ENCODE results near the gene AJAP1.

Gene AJAP1

DNA sequence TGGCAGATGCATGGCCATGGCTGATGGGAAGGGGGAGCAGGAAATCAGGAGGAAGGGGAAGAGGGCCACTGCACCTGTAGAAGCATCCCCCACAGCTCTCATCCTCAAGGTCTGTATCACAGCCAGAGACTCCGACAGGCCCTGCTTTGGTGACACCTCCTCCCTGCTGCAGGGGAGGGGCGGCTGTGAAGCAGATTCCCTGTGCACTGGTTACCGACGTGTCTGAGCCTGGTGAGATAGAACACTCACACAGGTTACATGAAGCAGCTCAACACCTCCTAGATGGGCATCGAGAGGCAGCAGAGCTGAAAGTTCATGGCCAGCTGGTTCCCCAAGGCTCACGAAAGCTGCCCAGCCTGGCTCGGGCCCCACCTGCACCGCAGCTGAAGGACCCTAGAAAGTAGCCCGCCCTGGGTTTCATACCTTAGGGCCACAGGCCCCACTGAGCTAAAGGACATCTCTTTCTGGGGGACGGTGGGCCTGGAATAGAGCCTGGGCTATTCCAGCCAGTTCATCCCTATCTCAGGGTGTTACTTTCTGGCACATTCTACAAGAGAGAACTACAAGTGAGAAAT, 30.2 kb upstream of the AJAP1 start:
- TF ChIP-seq YY1 (IDR thresholded peaks at IDR 0.05; ENCODE audit: insufficient read depth, insufficient read length) (no peak), SUZ12 (IDR thresholded peaks at IDR 0.05; ENCODE audit: extremely low read depth, insufficient read depth, insufficient read length) (no peak)
- Histone ChIP-seq H3K9me3 (ENCODE audit: insufficient read depth, low read length) (no peaks in the 10 kb centered on the region), H3K9ac (ENCODE audit: insufficient read length, low read depth) (no peak overlapping the region), H3K27me3 (ENCODE audit: insufficient read depth, insufficient read length) (no peaks in the 10 kb centered on the region), H3K36me3 (ENCODE audit: insufficient read depth, insufficient read length, low read length) (no peaks in the 10 kb centered on the region), H3K4me1 (ENCODE audit: insufficient read depth, insufficient read length) (no peaks in the 10 kb centered on the region), H3K4me3 (ENCODE audit: insufficient read length, low read depth) (no peak overlapping the region)
- no peak for DNase-seq (ENCODE audit: low read depth, low spot score)

DNA sequence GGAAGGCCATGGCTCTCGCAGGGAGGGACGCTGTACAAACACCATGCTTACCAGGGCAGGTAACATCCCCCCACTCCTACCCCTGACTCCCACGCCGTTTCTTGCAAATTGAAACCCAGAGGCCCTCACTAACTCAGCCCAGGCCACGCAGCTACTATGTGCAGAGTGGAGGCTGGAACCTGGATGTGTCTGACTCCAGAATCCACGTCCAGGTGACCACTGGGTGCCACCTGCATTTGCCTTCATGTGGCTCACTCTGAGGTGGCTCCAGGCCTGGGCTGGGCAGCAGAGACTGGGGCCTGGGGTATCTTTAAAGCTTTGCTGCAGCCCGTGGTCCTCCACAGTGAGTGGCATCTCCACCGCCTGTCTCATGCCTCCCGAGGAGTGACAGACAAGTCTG, 29.6 kb upstream of the AJAP1 start:
- Histone ChIP-seq H3K4me1 (ENCODE audit: insufficient read depth, insufficient read length) (no peaks in the 10 kb centered on the region), H3K9ac (ENCODE audit: insufficient read length, low read depth) (no peak overlapping the region), H3K27me3 (ENCODE audit: insufficient read depth, insufficient read length) (no peaks in the 10 kb centered on the region), H3K4me3 (ENCODE audit: insufficient read length, low read depth) (no peak overlapping the region), H3K9me3 (ENCODE audit: insufficient read depth, low read length) (no peaks in the 10 kb centered on the region), H3K36me3 (ENCODE audit: insufficient read depth, insufficient read length, low read length) (no peaks in the 10 kb centered on the region)
- DNase-seq (ENCODE audit: low read depth, low spot score): no peak
- no peak for TF ChIP-seq YY1 (IDR thresholded peaks at IDR 0.05; ENCODE audit: insufficient read depth, insufficient read length)
- TF ChIP-seq SUZ12 (IDR thresholded peaks at IDR 0.05; ENCODE audit: extremely low read depth, insufficient read depth, insufficient read length): no peak
- TF ChIP-seq ZNF274 (IDR thresholded peaks at IDR 0.05; ENCODE audit: low read depth, low read length): no peak

DNA sequence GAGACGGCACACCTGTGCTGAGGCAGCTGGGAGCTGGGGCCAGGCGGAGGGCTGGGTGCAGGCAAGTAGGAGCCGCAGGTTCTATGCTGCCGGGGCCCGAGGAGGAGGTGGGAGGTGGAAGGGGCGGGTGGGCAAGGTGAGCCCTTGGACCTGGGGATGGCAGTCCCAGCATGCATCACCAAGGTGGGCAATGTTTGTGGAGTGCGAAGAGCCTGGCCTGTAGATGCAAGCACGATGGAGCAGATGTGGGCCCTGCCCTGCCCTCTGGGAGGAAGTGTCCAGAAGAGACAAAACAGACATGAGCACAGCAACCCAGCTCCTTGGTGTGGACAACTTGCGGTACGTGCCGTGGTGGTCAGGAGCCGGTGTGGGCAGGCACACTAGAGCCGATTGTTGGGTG, 28.3 kb upstream of the AJAP1 start:
- Histone ChIP-seq H3K4me1 (ENCODE audit: insufficient read depth, insufficient read length) (no peaks in the 10 kb centered on the region), H3K4me3 (ENCODE audit: insufficient read length, low read depth) (no peak overlapping the region), H3K9me3 (ENCODE audit: insufficient read depth, low read length) (no peaks in the 10 kb centered on the region), H3K9ac (ENCODE audit: insufficient read length, low read depth) (no peak overlapping the region), H3K36me3 (ENCODE audit: insufficient read depth, insufficient read length, low read length) (no peaks in the 10 kb centered on the region), H3K27me3 (ENCODE audit: insufficient read depth, insufficient read length) (no peaks in the 10 kb centered on the region)
- no peak for DNase-seq (ENCODE audit: low read depth, low spot score)
- TF ChIP-seq SUZ12 (IDR thresholded peaks at IDR 0.05; ENCODE audit: extremely low read depth, insufficient read depth, insufficient read length) (no peak), ZNF274 (IDR thresholded peaks at IDR 0.05; ENCODE audit: low read depth, low read length) (no peak), YY1 (IDR thresholded peaks at IDR 0.05; ENCODE audit: insufficient read depth, insufficient read length) (no peak)

DNA sequence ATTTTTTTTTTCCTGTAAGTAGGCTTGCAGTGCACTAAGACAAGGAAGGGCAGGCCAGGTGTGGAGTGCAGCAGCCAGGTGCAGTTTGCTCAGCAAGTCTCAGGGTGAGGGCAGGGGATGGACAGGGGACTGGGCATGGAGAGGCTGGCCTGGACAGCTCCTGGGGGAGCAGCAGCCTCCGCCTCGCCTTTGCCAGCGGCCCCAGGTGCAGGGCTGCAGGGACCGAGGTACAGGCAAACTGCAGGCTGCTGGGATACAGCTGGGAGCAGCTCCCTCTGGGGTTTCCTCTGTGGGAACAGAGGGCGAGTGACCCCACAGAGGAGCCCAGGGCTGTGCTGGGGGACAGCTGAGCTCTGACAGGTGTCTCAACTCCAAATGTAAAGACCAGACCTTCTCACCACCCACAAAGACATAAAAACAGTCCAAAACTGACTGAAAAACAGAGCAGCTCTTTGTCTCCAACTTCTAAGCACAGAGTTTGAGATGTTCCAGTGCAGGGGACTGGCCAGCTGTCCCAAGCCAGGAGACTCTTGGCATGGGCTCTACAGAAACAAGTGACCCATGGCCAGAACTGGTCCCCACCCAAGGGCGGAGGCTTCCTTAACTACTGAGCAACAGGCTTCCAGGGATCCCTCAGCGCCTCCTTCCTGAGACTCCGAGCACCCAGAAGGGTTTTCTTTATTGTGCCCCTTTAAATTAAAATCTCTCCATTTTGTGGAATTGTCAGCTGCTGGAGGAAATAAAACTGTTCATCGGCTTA, 27.7 kb upstream of the AJAP1 start:
- Histone ChIP-seq H3K4me1 (ENCODE audit: insufficient read depth, insufficient read length) (no peaks in the 10 kb centered on the region), H3K27me3 (ENCODE audit: insufficient read depth, insufficient read length) (no peaks in the 10 kb centered on the region), H3K9ac (ENCODE audit: insufficient read length, low read depth) (no peak overlapping the region), H3K9me3 (ENCODE audit: insufficient read depth, low read length) (no peaks in the 10 kb centered on the region), H3K36me3 (ENCODE audit: insufficient read depth, insufficient read length, low read length) (no peaks in the 10 kb centered on the region), H3K4me3 (ENCODE audit: insufficient read length, low read depth) (no peak overlapping the region)
- TF ChIP-seq SUZ12 (IDR thresholded peaks at IDR 0.05; ENCODE audit: extremely low read depth, insufficient read depth, insufficient read length): no peak
- no peak for TF ChIP-seq ZNF274 (IDR thresholded peaks at IDR 0.05; ENCODE audit: low read depth, low read length)
- no peak for TF ChIP-seq YY1 (IDR thresholded peaks at IDR 0.05; ENCODE audit: insufficient read depth, insufficient read length)
- no peak for DNase-seq (ENCODE audit: low read depth, low spot score)

DNA sequence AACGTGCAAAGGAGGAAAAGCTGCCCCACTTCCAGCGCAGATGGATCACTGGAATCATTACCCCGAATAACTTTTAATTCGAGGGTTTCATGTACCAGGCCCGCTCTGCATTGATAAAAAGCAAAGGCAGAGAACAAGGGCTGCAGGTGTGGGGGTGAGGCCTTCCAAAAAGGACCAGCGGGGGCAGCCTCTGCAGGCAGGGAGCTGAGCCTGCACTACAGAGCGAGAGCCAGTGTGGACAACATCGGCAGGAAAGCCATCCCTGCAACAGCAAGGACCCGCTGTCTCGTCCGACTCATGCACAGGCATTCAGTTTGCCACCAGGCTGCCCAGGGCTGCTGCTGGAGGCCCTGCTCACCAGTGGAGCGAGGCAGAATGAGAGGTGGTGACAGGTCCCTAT, 27.1 kb upstream of the AJAP1 start:
- H3K4me3 ChIP-seq (ENCODE audit: insufficient read length, low read depth): no peak overlapping the region
- DNase-seq (ENCODE audit: low read depth, low spot score): no peak
- H3K36me3 ChIP-seq (ENCODE audit: insufficient read depth, insufficient read length, low read length): no peaks in the 10 kb centered on the region
- H3K4me1 ChIP-seq (ENCODE audit: insufficient read depth, insufficient read length): no peaks in the 10 kb centered on the region
- no peak overlapping the region for H3K9ac ChIP-seq (ENCODE audit: insufficient read length, low read depth)
- H3K9me3 ChIP-seq (ENCODE audit: insufficient read depth, low read length): no peaks in the 10 kb centered on the region
- no peaks in the 10 kb centered on the region for H3K27me3 ChIP-seq (ENCODE audit: insufficient read depth, insufficient read length)
- TF ChIP-seq ZNF274 (IDR thresholded peaks at IDR 0.05; ENCODE audit: low read depth, low read length): no peak
- no peak for TF ChIP-seq YY1 (IDR thresholded peaks at IDR 0.05; ENCODE audit: insufficient read depth, insufficient read length)
- TF ChIP-seq SUZ12 (IDR thresholded peaks at IDR 0.05; ENCODE audit: extremely low read depth, insufficient read depth, insufficient read length): no peak

DNA sequence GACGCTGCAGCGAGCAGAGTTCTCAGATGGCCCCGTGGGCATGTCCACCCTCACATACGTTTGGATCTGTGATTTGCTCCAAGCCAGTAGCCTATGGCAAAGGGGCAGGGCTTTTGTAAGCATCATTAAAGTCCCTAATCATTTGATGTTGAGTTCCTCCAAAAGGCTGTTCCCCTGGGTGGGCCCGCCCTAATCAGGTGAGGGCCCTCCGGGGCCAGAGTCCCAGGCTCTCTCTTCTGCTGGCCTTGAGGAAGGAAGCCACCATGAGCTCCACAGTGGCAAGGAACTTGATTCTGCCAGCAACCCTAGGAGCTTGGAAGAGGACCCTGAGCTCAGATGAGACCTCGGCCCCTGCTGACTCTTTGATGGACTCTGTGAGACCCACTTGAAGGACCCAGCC, 25.4 kb upstream of the AJAP1 start:
- no peak for DNase-seq (ENCODE audit: low read depth, low spot score)
- H3K36me3 ChIP-seq (ENCODE audit: insufficient read depth, insufficient read length, low read length): no peaks in the 10 kb centered on the region
- no peak overlapping the region for H3K9ac ChIP-seq (ENCODE audit: insufficient read length, low read depth)
- peaks cover 2% of the 10 kb centered on the region for H3K4me1 ChIP-seq (ENCODE audit: insufficient read depth, insufficient read length)
- H3K4me3 ChIP-seq (ENCODE audit: insufficient read length, low read depth): no peak overlapping the region
- no peaks in the 10 kb centered on the region for H3K27me3 ChIP-seq (ENCODE audit: insufficient read depth, insufficient read length)
- no peaks in the 10 kb centered on the region for H3K9me3 ChIP-seq (ENCODE audit: insufficient read depth, low read length)
- TF ChIP-seq YY1 (IDR thresholded peaks at IDR 0.05; ENCODE audit: insufficient read depth, insufficient read length) (no peak), ZNF274 (IDR thresholded peaks at IDR 0.05; ENCODE audit: low read depth, low read length) (no peak), SUZ12 (IDR thresholded peaks at IDR 0.05; ENCODE audit: extremely low read depth, insufficient read depth, insufficient read length) (no peak)

DNA sequence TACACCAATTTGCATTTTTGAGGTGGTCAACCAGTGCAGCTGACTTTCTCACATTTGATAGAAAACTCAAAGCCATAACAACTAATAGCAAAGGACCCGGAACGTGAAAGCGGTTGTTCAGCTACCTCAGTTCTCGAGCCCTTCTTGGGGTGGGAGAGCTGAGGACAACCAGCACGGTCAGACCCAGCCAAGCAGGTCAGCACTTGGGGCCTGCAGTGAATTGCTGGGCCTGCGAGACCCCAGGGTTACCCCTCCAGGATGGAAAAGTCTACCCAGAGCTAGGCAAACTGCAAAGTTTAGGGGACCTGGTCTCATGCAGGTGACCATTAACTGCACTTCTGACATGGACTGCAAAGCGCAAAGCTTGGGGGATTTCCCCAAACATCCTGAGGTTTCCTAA, 23.8 kb upstream of the AJAP1 start:
- H3K4me3 ChIP-seq (ENCODE audit: insufficient read length, low read depth): no peak overlapping the region
- peaks cover 5% of the 10 kb centered on the region for H3K4me1 ChIP-seq (ENCODE audit: insufficient read depth, insufficient read length)

More for the DNA sequence above, 23.8 kb upstream of the AJAP1 start:
- H3K9ac ChIP-seq (ENCODE audit: insufficient read length, low read depth): no peak overlapping the region
- no peaks in the 10 kb centered on the region for H3K9me3 ChIP-seq (ENCODE audit: insufficient read depth, low read length)
- no peak for DNase-seq (ENCODE audit: low read depth, low spot score)
- no peaks in the 10 kb centered on the region for H3K36me3 ChIP-seq (ENCODE audit: insufficient read depth, insufficient read length, low read length)
- no peak for TF ChIP-seq ZNF274 (IDR thresholded peaks at IDR 0.05; ENCODE audit: low read depth, low read length)
- TF ChIP-seq YY1 (IDR thresholded peaks at IDR 0.05; ENCODE audit: insufficient read depth, insufficient read length): no peak
- TF ChIP-seq SUZ12 (IDR thresholded peaks at IDR 0.05; ENCODE audit: extremely low read depth, insufficient read depth, insufficient read length): no peak
- no peaks in the 10 kb centered on the region for H3K27me3 ChIP-seq (ENCODE audit: insufficient read depth, insufficient read length)

All from NT2/D1 (cell line).